DOHH2 (cell line): ENCODE results near the gene GALNT15.

Source experiments
- EZH2phosphoT487 ChIP-seq: fragments of 200-600 bp; sonication (generic); IDR thresholded peaks from 2 replicates; pipeline ENCODE4 v1.6.1; 2017; ENCODE audit warnings: borderline replicate concordance, mild to moderate bottlenecking, antibody characterized with exemption, low read length, moderate library complexity, mixed read lengths
- TF ChIP-seq, protein P1 (sequence below): fragments of 200-600 bp; sonication (generic); IDR thresholded peaks from one replicate; pipeline ENCODE4 v1.5.1; 2014; ENCODE audit warnings: antibody characterized with exemption, mild to moderate bottlenecking, low read depth, low read length; ENCODE audit not compliant: poor library complexity, severe bottlenecking

DNA sequence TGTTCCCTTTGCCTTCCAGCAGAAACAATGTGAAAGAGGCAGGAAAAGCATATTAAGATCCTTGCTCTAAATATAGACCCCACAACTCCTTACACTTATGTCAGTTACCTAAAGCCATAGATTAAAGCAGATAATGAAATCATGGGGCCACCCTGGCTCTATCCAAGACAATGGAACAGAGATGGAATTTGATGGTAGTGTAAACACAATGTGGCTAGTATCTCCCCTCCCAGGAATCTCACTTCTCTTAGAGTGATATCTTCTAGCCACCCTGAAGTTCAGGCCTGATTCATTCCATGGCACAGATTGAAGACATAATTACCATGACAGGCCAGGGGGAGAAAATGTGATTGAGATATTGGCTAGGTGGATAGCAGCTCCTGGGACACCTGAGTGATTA lies 32.6 kb downstream of the GALNT15 start:
- TF ChIP-seq, protein P1, sequence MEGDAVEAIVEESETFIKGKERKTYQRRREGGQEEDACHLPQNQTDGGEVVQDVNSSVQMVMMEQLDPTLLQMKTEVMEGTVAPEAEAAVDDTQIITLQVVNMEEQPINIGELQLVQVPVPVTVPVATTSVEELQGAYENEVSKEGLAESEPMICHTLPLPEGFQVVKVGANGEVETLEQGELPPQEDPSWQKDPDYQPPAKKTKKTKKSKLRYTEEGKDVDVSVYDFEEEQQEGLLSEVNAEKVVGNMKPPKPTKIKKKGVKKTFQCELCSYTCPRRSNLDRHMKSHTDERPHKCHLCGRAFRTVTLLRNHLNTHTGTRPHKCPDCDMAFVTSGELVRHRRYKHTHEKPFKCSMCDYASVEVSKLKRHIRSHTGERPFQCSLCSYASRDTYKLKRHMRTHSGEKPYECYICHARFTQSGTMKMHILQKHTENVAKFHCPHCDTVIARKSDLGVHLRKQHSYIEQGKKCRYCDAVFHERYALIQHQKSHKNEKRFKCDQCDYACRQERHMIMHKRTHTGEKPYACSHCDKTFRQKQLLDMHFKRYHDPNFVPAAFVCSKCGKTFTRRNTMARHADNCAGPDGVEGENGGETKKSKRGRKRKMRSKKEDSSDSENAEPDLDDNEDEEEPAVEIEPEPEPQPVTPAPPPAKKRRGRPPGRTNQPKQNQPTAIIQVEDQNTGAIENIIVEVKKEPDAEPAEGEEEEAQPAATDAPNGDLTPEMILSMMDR = no peak
- no peak for TF ChIP-seq EZH2phosphoT487
